C4-2B (cell line): ENCODE data around the gene KCNMA1.

Source experiments
- H3K27ac ChIP-seq: fragments of 450-650 bp; 2 replicates; pipeline ENCODE4 v1.5.1; 2017
- ZFX ChIP-seq: fragments of 450-650 bp; IDR thresholded peaks from 2 replicates; pipeline ENCODE4 v1.6.1; 2017
- TF ChIP-seq, protein P1 (sequence below): fragments of 450-650 bp; conservative IDR thresholded peaks from 2 replicates; pipeline ENCODE4 v1.5.1; 2017; ENCODE audit warnings: mild to moderate bottlenecking

The KCNMA1 gene

DNA sequence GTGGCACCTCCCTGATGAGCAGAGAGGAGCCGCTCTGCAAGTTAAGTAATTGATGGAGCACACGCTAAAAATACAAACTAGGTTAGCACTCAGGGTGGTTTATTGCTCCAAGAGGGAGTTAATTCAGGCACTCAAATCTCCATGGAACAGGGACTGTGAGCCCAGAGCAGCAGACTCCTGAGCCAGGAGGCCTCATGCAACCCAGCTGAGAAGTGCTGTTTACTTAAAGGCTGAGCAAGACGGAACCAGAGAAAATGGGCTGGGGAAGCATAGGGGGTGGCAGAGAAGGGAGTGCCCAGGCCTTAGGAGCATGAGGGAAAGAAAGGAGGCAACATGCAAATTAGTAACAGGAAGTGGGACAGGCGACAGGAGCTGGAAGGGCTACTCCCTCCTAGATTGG lies 174.1 kb downstream of the KCNMA1 start:
- H3K27ac ChIP-seq: no peak overlapping the region
- TF ChIP-seq ZFX: no peak
- TF ChIP-seq, protein P1, sequence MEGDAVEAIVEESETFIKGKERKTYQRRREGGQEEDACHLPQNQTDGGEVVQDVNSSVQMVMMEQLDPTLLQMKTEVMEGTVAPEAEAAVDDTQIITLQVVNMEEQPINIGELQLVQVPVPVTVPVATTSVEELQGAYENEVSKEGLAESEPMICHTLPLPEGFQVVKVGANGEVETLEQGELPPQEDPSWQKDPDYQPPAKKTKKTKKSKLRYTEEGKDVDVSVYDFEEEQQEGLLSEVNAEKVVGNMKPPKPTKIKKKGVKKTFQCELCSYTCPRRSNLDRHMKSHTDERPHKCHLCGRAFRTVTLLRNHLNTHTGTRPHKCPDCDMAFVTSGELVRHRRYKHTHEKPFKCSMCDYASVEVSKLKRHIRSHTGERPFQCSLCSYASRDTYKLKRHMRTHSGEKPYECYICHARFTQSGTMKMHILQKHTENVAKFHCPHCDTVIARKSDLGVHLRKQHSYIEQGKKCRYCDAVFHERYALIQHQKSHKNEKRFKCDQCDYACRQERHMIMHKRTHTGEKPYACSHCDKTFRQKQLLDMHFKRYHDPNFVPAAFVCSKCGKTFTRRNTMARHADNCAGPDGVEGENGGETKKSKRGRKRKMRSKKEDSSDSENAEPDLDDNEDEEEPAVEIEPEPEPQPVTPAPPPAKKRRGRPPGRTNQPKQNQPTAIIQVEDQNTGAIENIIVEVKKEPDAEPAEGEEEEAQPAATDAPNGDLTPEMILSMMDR: no peak

DNA sequence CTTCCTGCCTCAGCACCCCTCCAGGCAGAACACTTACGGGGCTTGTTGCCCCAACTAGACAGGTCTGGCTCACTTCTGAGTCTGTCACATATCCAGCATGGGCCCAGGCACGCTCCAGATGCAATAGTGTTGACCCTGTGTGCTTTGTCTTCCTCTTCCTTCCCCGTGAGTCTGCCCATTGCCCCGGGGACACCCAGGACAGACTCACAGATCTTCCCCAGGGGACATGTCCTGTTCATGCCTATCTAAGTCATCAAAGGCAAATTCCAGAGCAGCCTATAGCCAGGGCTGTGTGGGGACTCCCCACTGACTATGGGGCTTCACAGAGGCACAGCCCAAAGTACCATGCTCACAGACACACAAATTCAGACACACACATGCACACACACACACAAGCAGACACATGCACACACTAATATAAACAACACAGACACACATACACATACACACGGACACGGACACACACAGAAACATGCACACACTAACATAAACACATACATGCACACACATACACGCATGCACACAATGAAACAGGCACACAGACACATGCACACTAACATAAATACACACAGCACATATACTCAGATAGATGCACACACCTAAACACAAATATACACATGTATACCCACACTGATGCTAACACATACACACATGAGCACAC lies 175.8 kb downstream of the KCNMA1 start:
- no peak for TF ChIP-seq ZFX
- TF ChIP-seq, protein P1: no peak
- no peak overlapping the region for H3K27ac ChIP-seq

DNA sequence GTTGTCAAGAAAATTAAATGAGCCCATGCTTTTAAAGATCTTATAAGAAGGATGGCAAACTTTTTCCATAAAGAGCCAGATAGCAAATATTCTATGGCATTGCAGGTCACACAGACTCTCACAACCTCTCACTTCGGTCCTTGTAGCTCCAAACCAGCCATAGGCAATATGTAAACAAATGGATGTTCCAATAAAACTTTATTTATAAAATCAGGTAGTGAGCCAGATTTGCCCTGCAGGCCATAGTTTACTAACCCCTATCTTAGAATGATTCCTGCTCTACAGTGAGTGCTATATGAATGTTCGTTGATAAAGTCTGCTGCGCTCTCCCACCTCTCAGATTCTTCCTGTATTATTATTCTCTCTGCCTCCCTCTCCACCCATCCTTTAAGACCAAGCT lies 177.7 kb downstream of the KCNMA1 start:
- TF ChIP-seq ZFX: no peak
- TF ChIP-seq, protein P1: no peak
- H3K27ac ChIP-seq: no peak overlapping the region

DNA sequence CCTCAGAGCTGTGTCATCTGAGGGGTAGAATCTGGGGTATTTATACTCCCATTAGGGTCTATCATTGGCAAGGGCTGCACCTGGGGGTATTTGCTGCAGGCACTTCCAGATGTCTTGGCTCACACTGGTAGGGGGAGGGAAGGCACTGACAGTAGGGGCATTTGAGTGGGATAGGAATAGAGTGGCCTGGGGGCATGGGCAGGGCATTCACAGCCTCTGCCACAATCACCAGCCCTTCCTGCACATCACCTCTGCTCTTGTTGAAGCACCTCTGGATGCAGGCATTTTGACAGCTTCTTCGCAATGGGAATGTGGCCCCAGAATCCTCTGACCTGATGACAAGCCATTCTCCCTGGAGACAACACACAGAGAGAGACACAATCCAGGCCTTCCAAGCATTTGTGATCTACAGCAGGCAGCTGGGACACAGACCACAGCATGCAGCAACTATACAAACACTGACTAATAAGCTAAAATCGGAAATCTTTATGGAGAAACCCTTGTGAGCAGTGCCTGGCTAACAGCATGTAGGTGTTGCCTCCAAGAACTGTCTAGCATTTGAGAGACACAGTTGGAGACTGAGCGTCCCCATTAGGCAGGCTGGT lies 178.5 kb downstream of the KCNMA1 start:
- no peak overlapping the region for H3K27ac ChIP-seq
- no peak for TF ChIP-seq ZFX
- TF ChIP-seq, protein P1: no peak

DNA sequence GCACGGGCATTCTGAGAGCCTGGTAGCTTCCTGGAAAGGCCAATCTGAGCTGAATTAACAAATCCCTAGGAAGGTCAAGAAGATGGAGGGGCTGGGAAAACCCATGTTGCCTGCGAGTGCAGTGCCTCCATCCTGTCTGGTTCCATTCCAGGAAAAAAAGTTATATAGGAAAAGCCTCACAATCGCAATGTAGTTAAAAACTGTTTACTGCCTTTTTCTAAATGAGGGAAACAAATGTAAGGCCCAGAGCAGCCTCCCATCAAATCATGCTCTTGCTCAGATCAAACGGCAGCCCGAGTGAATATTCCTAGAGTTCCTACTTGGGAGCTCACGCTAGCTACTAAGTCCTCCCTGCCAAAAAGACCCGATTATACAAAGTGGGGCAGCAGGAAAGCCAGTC lies 179.9 kb downstream of the KCNMA1 start:
- TF ChIP-seq ZFX: no peak
- TF ChIP-seq, protein P1: no peak
- H3K27ac ChIP-seq: no peak overlapping the region

DNA sequence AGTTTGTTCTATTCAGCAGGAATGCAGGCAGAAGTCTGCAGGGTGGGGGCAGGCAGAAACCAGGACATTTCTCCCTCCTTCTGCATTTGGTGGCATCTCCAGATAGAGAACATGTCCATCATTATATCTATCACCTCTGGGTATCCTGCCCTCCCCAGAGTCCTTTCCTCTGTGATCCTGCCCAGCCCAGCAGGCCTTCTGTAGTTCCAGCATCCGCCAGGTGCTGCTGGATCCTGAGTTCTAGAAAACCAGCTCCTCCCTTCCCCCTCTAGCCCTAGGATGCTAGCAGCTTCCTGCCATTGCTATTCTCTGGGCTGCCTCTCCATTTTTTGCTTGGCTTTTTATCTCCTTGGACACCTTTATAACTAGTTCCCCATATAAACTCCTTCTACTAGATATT lies 180.3 kb downstream of the KCNMA1 start:
- H3K27ac ChIP-seq: no peak overlapping the region
- TF ChIP-seq, protein P1: no peak
- no peak for TF ChIP-seq ZFX

DNA sequence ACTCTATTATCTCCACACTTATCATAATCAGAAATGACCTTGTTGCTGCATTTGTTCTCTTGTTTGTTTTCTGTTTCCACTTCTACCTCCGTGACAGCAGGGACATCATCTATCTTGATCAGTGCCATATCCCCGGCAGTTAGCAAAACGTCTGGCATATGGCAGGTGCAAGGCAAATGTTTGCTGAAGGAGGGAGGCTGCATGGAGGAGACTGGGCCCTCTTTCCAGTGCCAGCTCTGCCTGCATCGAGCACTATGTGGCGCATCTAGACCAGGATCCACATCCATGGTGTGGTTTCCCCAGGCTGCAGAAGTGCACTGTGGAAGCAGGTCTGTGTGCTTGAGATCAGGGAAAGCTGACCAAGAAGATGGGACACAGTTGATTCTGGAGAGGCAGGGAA lies 181.2 kb downstream of the KCNMA1 start:
- TF ChIP-seq, protein P1: no peak
- no peak for TF ChIP-seq ZFX
- H3K27ac ChIP-seq: no peak overlapping the region
